HPDE6-E6E7 (cell line): Measurements from ENCODE around the gene SMARCA2.

Experiments used
- DNase-seq: peaks from one replicate; pipeline ENCODE4 v3.0.0; 2011; ENCODE audit warnings: missing footprints; ENCODE audit errors: extremely low spot score

The SMARCA2 gene

DNA sequence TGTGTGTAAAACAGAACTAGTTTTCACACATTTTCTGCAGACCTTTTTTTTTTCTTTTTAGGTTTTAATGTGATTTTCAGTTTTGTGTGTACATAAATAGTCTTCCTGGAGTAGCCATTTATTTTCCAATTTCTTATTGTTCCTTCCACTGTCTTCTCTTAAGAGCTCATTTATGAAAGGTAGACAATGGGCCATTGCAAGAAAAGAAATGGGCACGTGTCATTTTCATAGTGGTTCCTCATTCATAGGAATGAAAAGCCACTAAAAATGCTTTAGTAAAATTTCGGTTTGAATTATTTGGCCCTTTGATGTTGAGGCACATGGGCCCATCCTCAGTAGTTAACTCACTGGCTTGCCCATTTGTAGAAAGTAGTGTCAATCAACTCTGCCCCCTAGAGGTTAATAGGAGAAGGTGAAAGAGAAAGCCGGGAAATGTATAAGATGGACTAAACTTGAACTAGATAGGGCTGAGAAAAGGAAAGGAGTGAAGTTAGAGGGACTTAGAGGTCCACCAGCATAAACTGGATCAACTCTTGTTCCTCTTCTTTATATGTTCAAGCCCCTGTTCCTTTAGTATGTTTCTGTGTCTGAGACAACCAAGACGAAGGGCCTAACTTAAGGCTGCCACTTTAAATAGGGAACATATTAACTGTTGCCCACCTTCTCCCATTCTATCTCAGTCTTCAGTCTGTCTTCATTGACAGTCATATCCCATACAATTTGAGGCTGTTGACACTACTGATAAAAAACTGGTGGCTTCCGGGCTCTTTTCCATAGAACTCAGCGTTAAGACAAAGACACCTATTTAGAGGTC lies 72.6 kb downstream of the SMARCA2 start:
- peak; percentile 20 for DNase-seq

DNA sequence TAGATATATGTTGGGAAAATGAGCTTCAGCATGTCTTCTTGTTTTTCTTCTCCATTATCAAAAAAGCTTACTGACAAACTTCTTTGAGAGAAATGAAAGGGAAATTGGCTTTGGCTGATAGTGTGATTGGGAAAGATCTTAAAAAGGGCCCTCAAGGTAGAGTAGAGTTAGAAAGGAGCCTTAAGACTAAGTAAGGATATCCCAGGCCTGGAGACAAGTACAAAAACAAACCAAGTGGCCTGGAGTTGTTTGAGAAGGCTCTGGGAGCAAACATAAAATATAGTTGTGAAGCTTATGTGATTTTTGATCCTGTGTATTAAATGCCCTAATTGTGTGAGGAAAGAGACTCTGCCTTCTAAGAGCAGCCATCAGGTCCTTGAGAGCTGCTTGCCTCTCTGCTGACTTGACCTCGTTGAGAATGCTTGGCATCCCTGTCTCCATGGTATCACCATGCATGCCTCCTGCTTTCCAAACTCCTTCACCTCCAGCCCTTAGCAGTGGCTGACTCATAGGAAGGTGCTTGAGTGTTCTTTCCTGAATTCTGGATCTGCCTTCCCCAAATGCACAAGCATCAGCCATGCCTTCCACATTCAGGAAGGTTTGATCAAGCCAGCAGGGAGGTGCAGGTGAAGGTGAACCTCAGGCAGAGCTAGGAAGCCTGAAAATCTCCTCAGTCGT lies 78.9 kb downstream of the SMARCA2 start:
- no peak for DNase-seq

DNA sequence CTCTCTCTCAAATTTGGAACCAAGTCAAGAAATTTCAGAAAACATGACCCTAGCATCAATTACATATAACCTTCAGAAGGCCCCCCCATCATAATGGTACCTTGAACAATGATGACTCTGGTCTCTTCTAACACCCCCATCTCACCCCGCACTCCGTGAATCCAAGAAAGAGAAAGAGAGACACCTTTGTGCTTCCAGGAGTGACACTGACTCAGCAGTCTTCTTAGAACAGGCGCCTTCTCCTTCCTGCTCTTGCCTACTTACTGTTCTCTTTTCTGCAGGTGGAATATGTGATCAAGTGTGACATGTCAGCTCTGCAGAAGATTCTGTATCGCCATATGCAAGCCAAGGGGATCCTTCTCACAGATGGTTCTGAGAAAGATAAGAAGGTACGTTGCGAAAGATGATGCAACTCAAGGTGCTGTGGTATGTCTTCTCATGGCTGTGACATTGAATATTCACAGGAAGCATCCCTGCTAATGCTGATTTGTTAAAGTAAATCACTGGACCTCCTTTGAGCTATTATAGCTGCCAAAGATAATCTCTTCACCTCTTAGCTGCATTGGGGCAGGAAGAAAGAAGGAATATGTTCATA lies 81.3 kb downstream of the SMARCA2 start:
- no peak for DNase-seq

DNA sequence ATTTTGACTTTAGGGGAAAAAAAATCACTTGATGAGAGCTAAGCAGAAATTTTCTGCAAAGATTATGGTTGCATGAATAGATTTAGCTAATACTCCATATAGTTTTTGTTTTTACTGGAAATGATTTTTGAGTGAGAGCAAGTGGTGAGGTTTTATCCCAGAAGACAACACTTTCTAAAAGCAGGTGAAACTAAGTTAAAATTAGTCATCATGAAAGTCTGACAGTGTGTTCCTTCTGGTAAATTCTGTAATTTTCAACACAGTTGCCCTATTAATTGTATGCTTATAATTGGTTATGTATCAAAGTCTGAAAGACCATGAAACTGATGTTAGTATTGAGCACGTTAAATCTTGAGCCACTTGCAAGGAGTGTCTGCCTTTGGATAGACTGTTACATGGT lies 91.5 kb downstream of the SMARCA2 start:
- DNase-seq: no peak

DNA sequence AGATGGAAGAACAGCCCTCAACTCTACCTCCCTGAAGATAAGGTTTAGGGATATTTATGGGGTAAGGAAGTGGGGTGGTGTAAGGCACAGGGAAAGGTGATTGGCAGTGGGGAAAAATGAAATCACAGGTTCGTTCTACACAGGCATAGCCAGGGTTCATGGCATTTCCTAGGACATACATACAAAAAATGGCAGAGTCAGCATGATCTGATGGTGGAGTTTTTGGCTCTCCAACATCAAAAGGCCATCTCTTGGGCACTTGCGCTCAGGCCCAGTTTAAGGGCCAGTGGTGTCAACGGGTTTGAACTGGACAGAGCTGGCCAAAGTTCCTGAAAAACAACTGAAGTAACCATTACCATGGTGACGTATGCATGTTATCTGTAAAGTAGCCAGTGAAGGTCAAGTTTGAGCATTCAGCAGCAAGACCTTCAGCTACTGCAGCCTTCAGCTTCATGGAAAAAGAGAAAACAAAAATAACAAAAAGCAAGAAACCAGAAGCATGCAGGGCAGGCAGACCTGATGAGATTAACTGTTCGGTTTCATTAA lies 92.8 kb downstream of the SMARCA2 start:
- DNase-seq: no peak

DNA sequence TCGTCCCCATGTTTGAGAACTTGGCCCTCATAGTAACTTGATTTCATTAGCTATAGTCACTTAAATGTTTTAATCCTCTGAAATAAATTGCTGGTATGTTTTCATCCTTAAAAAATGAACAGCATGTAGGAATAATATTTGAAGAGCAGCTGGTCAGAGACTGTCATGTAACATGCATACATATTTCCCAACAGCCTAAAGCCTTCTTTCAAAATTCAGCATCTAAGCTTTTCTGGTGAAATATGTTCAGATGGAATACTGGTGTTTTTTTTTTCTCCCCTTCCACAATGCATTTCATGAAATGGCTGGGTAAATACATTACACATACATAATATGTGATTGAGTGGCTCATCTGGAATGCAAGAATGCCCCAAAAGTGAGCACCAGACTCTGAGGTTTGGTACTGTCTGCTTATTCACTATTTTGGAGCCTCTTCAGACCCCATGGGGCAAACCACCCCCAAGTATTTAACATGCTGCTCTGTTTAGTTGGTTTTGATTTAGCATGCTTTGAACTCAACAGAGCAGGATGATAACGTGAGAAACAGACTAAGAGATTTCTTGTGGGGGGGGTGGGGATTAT lies 94.0 kb downstream of the SMARCA2 start:
- DNase-seq: no peak

DNA sequence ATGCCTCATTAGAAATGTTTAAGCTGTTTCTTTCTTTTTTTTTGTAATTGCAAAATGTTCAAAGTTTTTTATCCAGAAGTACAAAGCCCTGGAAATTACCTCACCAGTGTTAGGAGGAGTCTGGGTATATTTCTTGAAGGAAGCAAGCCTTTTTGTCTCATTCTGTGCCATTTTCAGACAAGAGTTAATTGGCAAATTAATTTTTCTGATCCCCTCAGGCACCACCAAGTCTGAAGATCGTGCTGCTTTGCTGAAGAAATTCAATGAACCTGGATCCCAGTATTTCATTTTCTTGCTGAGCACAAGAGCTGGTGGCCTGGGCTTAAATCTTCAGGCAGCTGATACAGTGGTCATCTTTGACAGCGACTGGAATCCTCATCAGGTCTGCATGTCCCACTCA lies 94.9 kb downstream of the SMARCA2 start:
- DNase-seq: no peak

DNA sequence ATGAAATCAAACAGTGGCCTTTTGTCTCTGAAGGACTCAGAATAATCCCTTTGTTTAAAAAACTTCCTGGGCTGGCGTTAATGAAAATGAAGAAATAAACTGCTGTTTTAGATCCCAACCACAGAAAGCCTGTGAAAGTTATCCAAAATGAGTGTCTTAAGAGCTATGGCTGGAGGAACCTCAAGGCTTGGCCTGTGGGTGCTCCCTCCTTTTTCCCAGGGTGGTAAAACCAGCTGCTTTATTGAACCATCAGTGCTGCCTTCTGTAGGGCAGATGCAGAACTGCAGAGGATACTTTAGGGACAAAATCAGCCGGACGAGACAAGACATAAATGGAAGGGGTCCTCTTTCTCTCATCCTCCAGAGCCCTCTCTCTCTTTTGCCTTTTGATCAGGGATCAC lies 100.9 kb downstream of the SMARCA2 start:
- no peak for DNase-seq

DNA sequence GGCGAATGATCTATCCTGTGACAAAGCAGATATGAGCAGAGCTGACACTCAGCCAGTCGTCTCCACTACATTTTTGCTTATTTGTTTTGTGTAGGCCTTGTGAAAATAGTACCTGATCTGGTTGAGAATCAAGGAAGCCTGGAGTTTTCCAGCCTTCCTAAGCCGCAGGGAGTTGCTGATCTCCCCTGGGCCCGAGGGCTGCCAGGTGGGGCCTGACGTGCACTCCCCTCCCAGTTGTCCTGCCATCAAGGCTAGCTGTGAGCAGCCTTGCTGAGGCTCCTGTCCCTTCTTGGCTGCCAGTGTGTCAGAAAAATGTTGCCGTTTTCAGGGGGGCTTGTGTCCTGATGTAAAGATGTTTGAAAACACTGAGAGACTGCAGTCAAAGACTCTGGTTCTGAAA lies 102.4 kb downstream of the SMARCA2 start:
- no peak for DNase-seq

DNA sequence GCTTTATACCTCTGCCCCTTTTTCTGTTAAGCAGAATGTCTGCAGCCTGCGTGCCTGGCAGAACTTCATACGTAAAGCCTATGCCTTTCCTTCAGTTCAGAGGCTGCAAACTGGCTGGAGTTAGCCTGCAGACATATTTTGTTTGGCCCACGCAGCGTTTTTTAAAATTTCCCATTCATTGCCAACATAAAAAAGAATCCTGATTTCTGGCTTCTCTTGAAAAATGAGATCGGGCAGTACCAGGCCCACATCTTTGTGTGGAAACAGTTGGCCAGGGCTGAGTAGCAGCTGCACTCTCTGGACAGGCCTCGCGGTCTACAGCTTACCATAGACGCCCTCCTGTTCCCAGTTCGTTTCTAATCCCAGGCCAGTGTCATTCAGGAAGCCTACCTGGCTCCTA lies 104.4 kb downstream of the SMARCA2 start:
- no peak for DNase-seq

DNA sequence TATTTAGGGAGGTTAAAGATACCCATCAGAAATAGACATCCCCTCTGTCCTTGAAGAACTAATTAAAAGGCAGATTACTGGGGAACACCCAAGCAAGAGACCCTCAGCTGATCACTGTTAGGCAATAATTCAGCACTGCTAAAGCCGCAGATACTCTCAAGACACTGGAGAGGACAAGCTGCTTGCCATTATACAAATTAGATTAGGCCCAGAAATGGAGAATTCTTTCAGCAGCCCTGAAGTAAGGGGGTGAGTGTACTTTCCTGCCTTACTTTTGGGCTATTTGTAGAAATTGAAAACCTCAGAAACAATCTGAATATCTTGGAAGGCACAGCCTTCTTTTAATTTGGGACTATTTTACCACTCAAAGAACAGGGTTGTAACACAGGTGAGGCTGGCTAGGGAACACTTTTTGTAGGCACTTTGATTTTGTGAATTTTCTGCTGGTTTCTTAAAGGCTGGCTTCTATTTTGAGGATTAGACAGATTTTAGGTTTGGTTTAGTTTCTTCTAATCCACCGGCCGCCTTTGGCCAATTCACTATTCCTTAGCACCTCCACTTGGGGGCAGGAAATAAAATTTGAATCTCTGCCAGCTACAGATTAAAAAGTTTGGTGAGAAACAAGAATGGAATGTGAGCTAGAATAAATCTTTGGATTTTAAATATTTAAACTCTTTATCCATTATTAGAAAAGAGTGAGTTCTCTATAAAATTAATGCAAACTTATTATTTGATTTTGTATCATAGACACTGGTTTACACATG lies 106.0 kb downstream of the SMARCA2 start:
- peak; percentile 16 for DNase-seq

DNA sequence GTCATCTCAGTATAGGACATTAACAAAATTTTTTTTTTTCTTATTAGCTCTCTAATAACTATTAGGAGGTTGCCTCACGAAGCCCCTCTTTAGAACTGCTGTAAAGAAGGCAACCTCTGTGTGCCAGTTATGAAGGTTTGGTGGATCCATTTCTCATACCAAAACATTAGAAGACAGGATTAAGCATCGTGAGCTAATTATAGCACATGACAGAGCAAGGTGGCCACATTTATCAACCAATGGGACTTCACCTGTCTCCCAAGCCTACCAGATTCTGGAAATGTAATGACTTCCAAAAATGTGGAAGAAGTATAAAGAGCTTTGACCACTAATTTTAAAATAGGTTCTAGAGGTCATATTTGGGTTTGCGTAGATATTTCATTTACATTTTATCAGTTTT lies 107.2 kb downstream of the SMARCA2 start:
- no peak for DNase-seq

DNA sequence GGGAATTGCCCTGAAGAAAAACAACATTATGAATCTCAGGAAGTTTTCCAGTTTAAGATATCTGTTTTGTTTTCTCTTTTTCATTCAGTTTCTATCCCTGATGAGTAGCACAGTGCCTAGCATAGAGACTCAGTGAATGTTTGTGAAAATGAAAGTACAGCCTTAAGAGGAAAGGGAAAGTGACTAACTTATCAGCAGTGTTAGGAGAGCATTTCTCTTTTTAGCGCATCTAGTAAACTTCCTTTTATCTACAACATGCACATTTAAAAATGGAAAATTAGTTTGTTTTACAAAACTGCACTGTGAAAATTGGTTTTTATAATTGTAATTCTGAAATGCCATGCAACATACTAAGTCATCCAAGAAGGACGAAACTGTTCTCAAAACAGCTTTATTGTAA lies 110.8 kb downstream of the SMARCA2 start:
- DNase-seq: no peak

DNA sequence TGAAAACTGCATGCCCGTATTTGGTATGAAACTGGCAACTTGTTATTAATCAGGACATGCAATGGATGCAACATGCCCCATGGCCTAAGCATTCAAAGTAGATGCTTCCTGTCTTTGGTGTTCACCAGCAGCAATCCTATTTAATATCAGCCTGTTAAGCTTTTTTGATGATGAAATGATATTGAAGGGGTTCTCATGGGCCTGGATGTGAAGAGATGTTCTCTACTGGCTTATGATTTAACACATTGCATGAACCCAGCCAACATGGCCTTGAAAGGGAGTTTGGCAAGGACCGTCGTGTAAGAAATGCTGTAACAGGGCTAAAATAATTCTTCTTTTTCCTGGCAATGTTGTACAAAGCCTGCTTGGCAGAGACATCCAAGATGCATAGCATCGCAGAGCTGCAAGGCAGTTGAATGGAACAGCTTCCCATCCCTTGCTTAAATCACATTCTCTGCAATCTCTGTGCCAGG lies 111.2 kb downstream of the SMARCA2 start:
- no peak for DNase-seq

DNA sequence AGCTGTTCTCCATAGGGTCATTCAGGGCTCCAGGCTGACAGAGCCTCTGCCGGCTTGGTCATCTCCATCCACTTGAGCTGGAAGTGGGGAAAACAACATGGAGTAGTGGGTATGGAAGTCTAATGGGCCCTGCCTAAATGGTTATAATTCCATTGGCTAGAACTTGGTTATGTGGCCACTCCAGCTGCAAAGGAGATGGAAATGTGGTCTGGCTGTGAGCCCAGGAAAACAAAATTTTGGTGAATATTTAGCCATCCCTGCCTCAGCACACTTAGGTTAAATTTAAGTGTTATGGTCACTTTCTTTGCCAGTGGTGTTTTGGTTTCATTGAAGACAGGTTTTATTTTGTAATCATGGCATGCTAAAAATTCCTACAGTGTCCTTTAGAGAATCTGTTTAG lies 112.3 kb downstream of the SMARCA2 start:
- DNase-seq: no peak

DNA sequence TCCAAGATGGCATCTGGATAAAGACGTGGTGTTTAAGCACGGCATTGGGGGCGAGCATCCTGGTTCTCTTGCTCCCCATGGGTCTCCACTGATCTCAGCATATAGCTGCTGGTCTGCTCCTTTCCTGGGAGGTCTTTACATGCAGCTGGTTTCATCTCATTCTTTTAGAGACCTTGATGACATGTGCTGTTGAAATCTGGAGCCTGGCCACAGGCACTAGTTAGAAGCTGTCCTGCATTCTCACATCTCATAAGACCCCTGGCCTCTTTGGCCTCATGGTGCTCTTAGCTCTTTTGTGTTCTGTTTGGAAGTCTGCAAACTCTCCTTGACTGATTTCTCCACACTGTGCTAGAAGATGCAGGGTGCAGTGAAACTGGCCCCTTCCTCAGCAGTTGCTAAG lies 113.0 kb downstream of the SMARCA2 start:
- DNase-seq: no peak

DNA sequence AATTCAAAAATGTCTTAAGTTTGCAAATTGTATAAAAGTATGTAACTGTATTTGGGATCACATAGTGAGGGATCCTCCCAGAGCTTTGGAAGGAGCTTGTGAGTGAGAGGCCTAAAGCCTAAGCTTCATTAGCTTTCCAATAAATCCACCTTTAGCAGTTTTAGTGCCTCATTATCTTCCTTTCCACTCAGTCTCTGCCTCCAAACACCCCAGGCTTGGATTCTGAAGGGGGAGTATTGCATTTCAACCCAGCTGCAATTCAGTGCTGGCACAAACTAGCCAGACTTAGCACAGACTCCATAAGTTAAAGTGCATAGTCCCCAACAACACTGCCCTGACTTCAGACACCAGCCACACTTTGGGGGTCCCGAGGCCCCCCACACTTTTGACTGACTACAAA lies 113.5 kb downstream of the SMARCA2 start:
- DNase-seq: no peak

DNA sequence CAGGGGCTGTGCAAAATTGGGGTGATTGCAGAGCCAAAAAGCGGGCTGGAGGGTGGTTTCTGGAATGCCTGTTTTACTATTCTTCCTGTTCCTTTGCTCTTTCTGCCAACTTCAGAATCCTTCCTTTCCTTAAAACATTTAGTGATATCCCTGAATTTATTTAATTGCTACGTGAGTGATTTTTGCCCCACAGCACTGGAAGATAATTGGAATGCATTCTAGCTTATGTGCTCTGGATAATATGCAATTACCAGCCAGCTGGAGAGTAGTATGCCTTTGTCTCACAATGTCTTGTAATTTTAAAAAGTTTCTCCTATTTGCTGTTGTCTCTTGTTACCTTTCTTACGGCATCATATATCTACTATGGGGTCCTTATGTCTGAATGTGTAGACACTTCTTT lies 115.8 kb downstream of the SMARCA2 start:
- no peak for DNase-seq

DNA sequence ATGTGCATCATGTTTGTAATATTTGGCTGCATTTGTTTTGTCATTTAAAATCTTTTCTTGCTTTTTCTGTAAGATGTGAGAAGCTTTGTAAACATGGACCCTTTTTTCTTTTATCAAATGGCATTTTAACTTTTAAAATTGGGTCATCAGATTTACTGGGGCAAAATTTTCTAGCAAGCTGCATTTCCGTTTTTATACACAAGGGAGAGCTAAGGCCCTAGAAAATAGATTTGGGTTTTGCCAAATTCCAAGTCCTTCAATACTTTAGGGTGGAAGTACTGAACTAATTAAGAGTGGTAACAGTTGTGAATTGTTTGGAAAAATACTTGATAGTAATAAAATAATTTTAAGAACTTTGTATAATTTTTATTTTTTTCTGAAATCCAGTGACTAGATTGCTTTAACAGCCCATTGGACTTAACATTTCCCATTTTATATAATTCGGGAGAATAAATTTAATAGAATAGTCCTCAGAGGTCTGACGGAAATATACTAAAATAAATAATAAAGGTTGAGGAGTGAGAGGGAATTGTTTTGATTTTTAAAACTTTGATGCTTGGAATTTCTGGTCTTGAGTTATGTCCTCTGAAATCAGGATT lies 117.4 kb downstream of the SMARCA2 start:
- no peak for DNase-seq

DNA sequence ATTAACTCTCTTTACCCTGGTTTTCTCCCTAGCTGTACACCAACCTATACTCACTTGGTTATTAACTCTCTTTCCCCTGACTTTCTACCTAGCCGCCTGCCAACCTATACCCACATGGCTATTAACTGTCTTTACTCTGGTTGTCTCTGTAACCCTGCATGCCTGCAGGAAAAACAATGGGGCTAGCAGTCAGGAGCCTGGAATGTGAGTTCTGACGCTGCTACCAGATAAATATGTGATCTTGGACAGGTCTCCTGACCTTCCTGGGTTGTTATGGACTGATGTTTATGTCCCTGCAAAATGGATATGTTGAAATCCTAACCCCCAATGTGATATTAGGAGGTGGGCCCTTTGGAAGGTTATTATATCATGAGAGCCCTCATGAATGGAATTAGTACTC lies 119.2 kb downstream of the SMARCA2 start:
- DNase-seq: no peak

DNA sequence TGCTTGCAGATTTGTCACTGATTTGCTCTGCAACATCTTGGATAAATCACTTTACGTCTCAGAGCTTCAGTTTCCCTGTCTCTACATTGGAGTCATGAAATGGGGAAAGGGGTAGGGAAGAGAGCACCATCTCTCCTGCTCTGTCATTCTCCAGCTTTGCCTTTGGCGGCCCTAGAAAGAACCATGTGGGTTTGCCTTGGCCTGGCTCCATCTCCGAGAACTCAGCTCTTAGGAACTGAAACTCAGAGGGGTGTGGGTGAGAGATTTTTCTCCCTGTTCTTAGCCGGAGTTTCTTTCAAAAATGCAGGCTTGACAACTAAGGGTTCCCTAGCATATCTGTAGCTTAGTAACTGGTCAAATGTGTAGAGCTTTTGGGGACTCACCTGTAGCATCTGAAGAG lies 123.5 kb downstream of the SMARCA2 start:
- no peak for DNase-seq
